Measurements from ENCODE around the gene CDK16.

CDK16 gene

GRCh38 chrX:47178337-47178736, 40.1 kb upstream of the CDK16 start:
- no peak for DNase-seq (ENCODE audit: low read depth)
- H3K4me3 ChIP-seq (ENCODE audit: low read length): no peak overlapping the region
- no peak for TF ChIP-seq CTCF (conservative IDR thresholded peaks at IDR 0.05; ENCODE audit: low read length)

- H3K4me3 ChIP-seq (ENCODE audit: low read length): no peak overlapping the region
- DNase-seq (ENCODE audit: low read depth): peak; percentile 60
- TF ChIP-seq CTCF (conservative IDR thresholded peaks at IDR 0.05; ENCODE audit: low read length): 0 out of 2 replicates have a peak, but pooled peaks have one; percentile 4
Measured at GRCh38 chrX:47179221-47179927, 39.1 kb upstream of the CDK16 start.

GRCh38 chrX:47179928-47180255, 38.6 kb upstream of the CDK16 start:
- H3K4me3 ChIP-seq (ENCODE audit: low read length): no peak overlapping the region
- no peak for DNase-seq (ENCODE audit: low read depth)
- no peak for TF ChIP-seq CTCF (conservative IDR thresholded peaks at IDR 0.05; ENCODE audit: low read length)

GRCh38 chrX:47180346-47180745, 38.1 kb upstream of the CDK16 start:
- DNase-seq (ENCODE audit: low read depth): no peak
- no peak for TF ChIP-seq CTCF (conservative IDR thresholded peaks at IDR 0.05; ENCODE audit: low read length)
- no peak overlapping the region for H3K4me3 ChIP-seq (ENCODE audit: low read length)

- no peak overlapping the region for H3K4me3 ChIP-seq (ENCODE audit: low read length)
- DNase-seq (ENCODE audit: low read depth): no peak
- no peak for TF ChIP-seq CTCF (conservative IDR thresholded peaks at IDR 0.05; ENCODE audit: low read length)
Measured at GRCh38 chrX:47181301-47181700, 37.2 kb upstream of the CDK16 start.

- no peak for DNase-seq (ENCODE audit: low read depth)
- no peak for TF ChIP-seq CTCF (conservative IDR thresholded peaks at IDR 0.05; ENCODE audit: low read length)
- no peak overlapping the region for H3K4me3 ChIP-seq (ENCODE audit: low read length)
Measured at GRCh38 chrX:47182106-47182700, 36.3 kb upstream of the CDK16 start.

- no peak overlapping the region for H3K4me3 ChIP-seq (ENCODE audit: low read length)
- no peak for DNase-seq (ENCODE audit: low read depth)
- TF ChIP-seq CTCF (conservative IDR thresholded peaks at IDR 0.05; ENCODE audit: low read length): no peak
Measured at GRCh38 chrX:47184486-47184885, 34.0 kb upstream of the CDK16 start.
